Thoracic aorta (tissue), 2 donors: ENCODE measurements around the gene SETD1B. TPM values are rescaled to one million over a fixed set of nuclear protein-coding genes. Genes with fewer than 3 reads are reported as not detected.

Experiments used
- ATAC-seq: fragments of 150-250 bp; one replicate; pipeline ENCODE4 v1.8.0; 2017; ENCODE audit warnings: low read depth; ENCODE audit not compliant: insufficient number of reproducible peaks, low FRiP score
- DNase-seq: peaks from one replicate; pipeline ENCODE4 v3.0.0-alpha.2; 2020; ENCODE audit warnings: low spot score
- H3K27ac ChIP-seq, 2 donors: fragments of 200-600 bp; sonication (generic); 1 replicate in 1 of 2; 2 replicates in 1 of 2; pipeline ENCODE4 v1.5.1; 2016; ENCODE audit warnings: mild to moderate bottlenecking in 2 of 2, moderate library complexity in 2 of 2
- H3K27me3 ChIP-seq: fragments of 200-600 bp; sonication (generic); replicated peaks from 2 replicates; pipeline ENCODE4 v1.6.0; 2016; ENCODE audit warnings: mild to moderate bottlenecking; ENCODE audit not compliant: insufficient read depth
- H3K36me3 ChIP-seq: fragments of 200-600 bp; sonication (generic); one replicate; pipeline ENCODE4 v1.5.1; 2016
- H3K4me1 ChIP-seq, 2 donors: fragments of 200-600 bp; sonication (generic); 1 replicate in 1 of 2; 2 replicates in 1 of 2; pipeline versions ENCODE4 v1.5.1 to v1.6.0; 2016; ENCODE audit warnings: low read depth in 2 of 2, mild to moderate bottlenecking in 1 of 2; ENCODE audit not compliant: control insufficient read depth in 1 of 2
- H3K4me3 ChIP-seq: fragments of 200-600 bp; sonication (generic); 2 replicates; pipeline ENCODE4 v1.5.1; 2016; ENCODE audit warnings: mild to moderate bottlenecking
- H3K9me3 ChIP-seq: fragments of 200-600 bp; sonication (generic); 2 replicates; pipeline ENCODE4 v1.5.1; 2016
- CTCF ChIP-seq: fragments of 200-600 bp; sonication (generic); IDR thresholded peaks from one replicate; pipeline ENCODE4 v1.5.1; 2019; ENCODE audit warnings: antibody characterized with exemption
- total RNA-seq, 2 donors: library from RNA; depleted of rRNA; stranded (reverse); fragments of >200 nt; gene quantifications; one replicate each; pipeline versions ENCODE4 v1.1.0 to v1.2.3, GENCODE V29; 2016

Gene SETD1B
- total RNA-seq, 2 donors from 2014 or later, result 21.9 to 32.7 TPM

- Histone ChIP-seq H3K4me3 (peak overlapping the region; percentile 77), H3K27me3 (no peaks in the 10 kb centered on the region), H3K36me3 (peaks cover 3% of the 10 kb centered on the region), H3K27ac (no peak overlapping the region), H3K9me3 (no peaks in the 10 kb centered on the region), H3K4me1 (peaks cover 23 to 39% of the 10 kb centered on the region in 2 donors)
- no peak for TF ChIP-seq CTCF
- DNase-seq (no peak), ATAC-seq (no peak)
Observed at GRCh38 chr12:121791671-121792551, 11.9 kb upstream of the SETD1B start.

GRCh38 chr12:121792607-121793439, 11.0 kb upstream of the SETD1B start:
- peaks cover 3% of the 10 kb centered on the region for H3K36me3 ChIP-seq
- no peak for ATAC-seq
- TF ChIP-seq CTCF, result no peak
- H3K27me3 ChIP-seq, result no peaks in the 10 kb centered on the region
- peak overlapping the region; percentile 77 for H3K4me3 ChIP-seq
- H3K4me1 ChIP-seq, result peaks cover 27 to 45% of the 10 kb centered on the region in 2 donors
- peak overlapping the region in 1 of 2 donors; percentile 10 for H3K27ac ChIP-seq
- DNase-seq, result no peak
- no peaks in the 10 kb centered on the region for H3K9me3 ChIP-seq

- Histone ChIP-seq H3K4me3 (peak within 1 kb of the TSS; percentile 77), H3K9me3 (no peaks in the 10 kb centered on the region), H3K36me3 (peaks cover 3% of the 10 kb centered on the region), H3K27me3 (no peaks in the 10 kb centered on the region), H3K27ac (peak within 1 kb of the TSS; percentile 57 to 97), H3K4me1 (peaks cover 33 to 51% of the 10 kb centered on the region in 2 donors)
- TF ChIP-seq CTCF, result no peak
- no peak for DNase-seq
- ATAC-seq, result no peak
Observed at GRCh38 chr12:121793440-121793837, 10.4 kb upstream of the SETD1B start, which contains the start of gene RHOF. RHOF (minus strand) TSS chr12:121793688; CDS start chr12:121793633, 55 bp downstream.

- no peak for DNase-seq
- Histone ChIP-seq H3K36me3 (peaks cover 3% of the 10 kb centered on the region), H3K27ac (peak overlapping the region; percentile 57 to 97), H3K4me3 (peak overlapping the region; percentile 77), H3K4me1 (peaks cover 38 to 56% of the 10 kb centered on the region in 2 donors), H3K27me3 (no peaks in the 10 kb centered on the region), H3K9me3 (no peaks in the 10 kb centered on the region)
- ATAC-seq, result peak; percentile 49
- peak; percentile 98 for TF ChIP-seq CTCF
Observed at GRCh38 chr12:121793838-121794533, 9.8 kb upstream of the SETD1B start.
